ENCODE results near the gene WDR26.
A peak's percentile ranks its signal among the peaks of the same experiment; 100 is the strongest.
"Not testable (repeated sequence)": the region's sequence is repeated elsewhere in the genome, so short reads cannot be mapped to it uniquely, and the experiment has no call there.

WDR26 gene

GRCh38 chr1:224429616-224430326 lies 4.8 kb downstream of the WDR26 start:
- no peak for TF ChIP-seq CSDC2 (CRISPR knock-in tag; IDR thresholded peaks at IDR 0.05)
- TF ChIP-seq OSR1 (CRISPR knock-in tag; IDR thresholded peaks at IDR 0.05), result no peak
- no peak for TF ChIP-seq CSRNP3 (CRISPR knock-in tag; IDR thresholded peaks at IDR 0.05)
- TF ChIP-seq ZFP30 (CRISPR knock-in tag; IDR thresholded peaks at IDR 0.05), result no peak
- TF ChIP-seq CREB5 (CRISPR knock-in tag; IDR thresholded peaks at IDR 0.05; ENCODE audit: low read depth), result no peak
- no peak for TF ChIP-seq RARB (CRISPR knock-in tag; IDR thresholded peaks at IDR 0.05)
- no peak for TF ChIP-seq ZC3H10 (CRISPR knock-in tag; IDR thresholded peaks at IDR 0.05)
- TF ChIP-seq ZNF8 (CRISPR knock-in tag; IDR thresholded peaks at IDR 0.05), result no peak
- no peak for TF ChIP-seq ESRRG (CRISPR knock-in tag; IDR thresholded peaks at IDR 0.05)
- TF ChIP-seq ZNF70 (CRISPR knock-in tag; IDR thresholded peaks at IDR 0.05), result no peak
- no peak for TF ChIP-seq ARNTL (CRISPR knock-in tag; IDR thresholded peaks at IDR 0.05; ENCODE audit: borderline replicate concordance, low read depth)
- no peak for TF ChIP-seq GLIS3 (CRISPR knock-in tag; IDR thresholded peaks at IDR 0.05)
- TF ChIP-seq SNAI2 (CRISPR knock-in tag; IDR thresholded peaks at IDR 0.05), result no peak
- TF ChIP-seq POU6F1 (CRISPR knock-in tag; IDR thresholded peaks at IDR 0.05; ENCODE audit: borderline replicate concordance, low read depth), result no peak
- TF ChIP-seq ZFP3 (CRISPR knock-in tag; IDR thresholded peaks at IDR 0.05), result no peak
- TF ChIP-seq BACH2 (CRISPR knock-in tag; IDR thresholded peaks at IDR 0.05; ENCODE audit: borderline replicate concordance), result no peak
- TF ChIP-seq PPARA (CRISPR knock-in tag; IDR thresholded peaks at IDR 0.05; ENCODE audit: borderline replicate concordance), result no peak

GRCh38 chr1:224428713-224429112 lies 5.9 kb downstream of the WDR26 start:
- not testable (repeated sequence) for ATAC-seq

More at GRCh38 chr1:224429616-224430326, 4.8 kb downstream of the WDR26 start:
- no peak for ATAC-seq

GRCh38 chr1:224427346-224427745 lies 7.3 kb downstream of the WDR26 start:
- TF ChIP-seq POU6F1 (CRISPR knock-in tag; IDR thresholded peaks at IDR 0.05; ENCODE audit: borderline replicate concordance, low read depth) (no peak), ZFP3 (CRISPR knock-in tag; IDR thresholded peaks at IDR 0.05) (no peak), ARNTL (CRISPR knock-in tag; IDR thresholded peaks at IDR 0.05; ENCODE audit: borderline replicate concordance, low read depth) (no peak), PPARA (CRISPR knock-in tag; IDR thresholded peaks at IDR 0.05; ENCODE audit: borderline replicate concordance) (no peak), GLIS3 (CRISPR knock-in tag; IDR thresholded peaks at IDR 0.05) (no peak), OSR1 (CRISPR knock-in tag; IDR thresholded peaks at IDR 0.05) (no peak), TOX (CRISPR knock-in tag; IDR thresholded peaks at IDR 0.05; ENCODE audit: borderline replicate concordance) (no peak), CSDC2 (CRISPR knock-in tag; IDR thresholded peaks at IDR 0.05) (no peak), ISL1 (CRISPR knock-in tag; IDR thresholded peaks at IDR 0.05) (no peak), ZNF8 (CRISPR knock-in tag; IDR thresholded peaks at IDR 0.05) (no peak), RARB (CRISPR knock-in tag; IDR thresholded peaks at IDR 0.05) (no peak), PATZ1 (CRISPR knock-in tag; IDR thresholded peaks at IDR 0.05; ENCODE audit: borderline replicate concordance) (no peak), CSRNP3 (CRISPR knock-in tag; IDR thresholded peaks at IDR 0.05) (no peak), ZFP30 (CRISPR knock-in tag; IDR thresholded peaks at IDR 0.05) (no peak), SNAI2 (CRISPR knock-in tag; IDR thresholded peaks at IDR 0.05) (no peak), CREB5 (CRISPR knock-in tag; IDR thresholded peaks at IDR 0.05; ENCODE audit: low read depth) (no peak), ESRRG (CRISPR knock-in tag; IDR thresholded peaks at IDR 0.05) (no peak), ZNF70 (CRISPR knock-in tag; IDR thresholded peaks at IDR 0.05) (no peak), TCF4 (CRISPR knock-in tag; IDR thresholded peaks at IDR 0.05; ENCODE audit: borderline replicate concordance) (no peak)
- ATAC-seq, result peak; percentile 75

- ATAC-seq, result not testable (repeated sequence)
These were observed 7.7 kb downstream of the WDR26 start for GRCh38 chr1:224426869-224427268.

Measured in SK-N-SH treated with all-trans-retinoic acid at 6 μM for 48 hours (cell line).